BE2C (cell line): ENCODE data around the gene ADGRG7.

Experiments used
- DNase-seq: peaks from one replicate; pipeline ENCODE4 v3.0.0-alpha.2; 2020
- H3K27me3 ChIP-seq: fragments of 250-450 bp; sonication (Bioruptor Pico); 2 replicates; pipeline ENCODE4 v1.5.1; 2020; ENCODE audit warnings: mild to moderate bottlenecking
- H3K36me3 ChIP-seq: fragments of 250-450 bp; sonication (Bioruptor Pico); 2 replicates; pipeline ENCODE4 v1.5.1; 2020; ENCODE audit warnings: mild to moderate bottlenecking
- H3K4me1 ChIP-seq: fragments of 250-450 bp; sonication (Bioruptor Pico); 2 replicates; pipeline ENCODE4 v1.5.1; 2020
- H3K4me3 ChIP-seq: 2 replicates; pipeline ENCODE4 v1.5.1; 2011; ENCODE audit warnings: low read depth, low read length
- H3K9me3 ChIP-seq: fragments of 250-450 bp; sonication (Bioruptor Pico); 2 replicates; pipeline ENCODE4 v1.5.1; 2020
- CTCF ChIP-seq: IDR thresholded peaks from 2 replicates; pipeline ENCODE4 v1.5.1; 2012; ENCODE audit warnings: mild to moderate bottlenecking, low read depth, low read length

Gene ADGRG7

GRCh38 chr3:100563652-100564211, 45.7 kb upstream of the ADGRG7 start:
- Histone ChIP-seq H3K27me3 (no peaks in the 10 kb centered on the region), H3K36me3 (no peaks in the 10 kb centered on the region), H3K9me3 (no peaks in the 10 kb centered on the region), H3K4me3 (no peak overlapping the region), H3K4me1 (no peaks in the 10 kb centered on the region)
- TF ChIP-seq CTCF, result no peak
- no peak for DNase-seq

- H3K4me1 ChIP-seq, result no peaks in the 10 kb centered on the region
- no peak overlapping the region for H3K4me3 ChIP-seq
- H3K9me3 ChIP-seq, result no peaks in the 10 kb centered on the region
- no peaks in the 10 kb centered on the region for H3K36me3 ChIP-seq
- no peak for TF ChIP-seq CTCF
- DNase-seq, result no peak
- H3K27me3 ChIP-seq, result no peaks in the 10 kb centered on the region
These were observed 38.6 kb upstream of the ADGRG7 start for GRCh38 chr3:100570811-100571210.

DNA sequence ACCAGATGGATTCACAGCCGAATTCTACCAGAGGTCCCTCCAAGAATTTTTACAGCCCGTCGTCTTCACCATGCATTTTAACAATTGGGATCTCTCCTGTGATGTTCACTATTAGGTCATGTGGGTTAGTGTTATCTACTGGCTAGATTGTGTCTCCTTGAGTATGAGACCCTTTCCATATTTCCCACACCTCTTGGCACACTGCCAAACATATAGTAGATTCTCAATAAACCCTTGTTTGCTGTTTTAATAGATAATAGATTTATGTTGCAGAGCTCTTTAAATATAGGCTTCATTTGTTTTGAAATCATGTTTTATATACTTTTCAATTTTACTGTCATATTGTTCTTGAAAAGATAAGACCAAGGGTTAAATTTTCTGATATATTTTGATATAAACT, 34.9 kb upstream of the ADGRG7 start:
- Histone ChIP-seq H3K4me3 (no peak overlapping the region), H3K27me3 (no peaks in the 10 kb centered on the region), H3K4me1 (no peaks in the 10 kb centered on the region), H3K9me3 (no peaks in the 10 kb centered on the region), H3K36me3 (no peaks in the 10 kb centered on the region)
- no peak for DNase-seq
- no peak for TF ChIP-seq CTCF

DNA sequence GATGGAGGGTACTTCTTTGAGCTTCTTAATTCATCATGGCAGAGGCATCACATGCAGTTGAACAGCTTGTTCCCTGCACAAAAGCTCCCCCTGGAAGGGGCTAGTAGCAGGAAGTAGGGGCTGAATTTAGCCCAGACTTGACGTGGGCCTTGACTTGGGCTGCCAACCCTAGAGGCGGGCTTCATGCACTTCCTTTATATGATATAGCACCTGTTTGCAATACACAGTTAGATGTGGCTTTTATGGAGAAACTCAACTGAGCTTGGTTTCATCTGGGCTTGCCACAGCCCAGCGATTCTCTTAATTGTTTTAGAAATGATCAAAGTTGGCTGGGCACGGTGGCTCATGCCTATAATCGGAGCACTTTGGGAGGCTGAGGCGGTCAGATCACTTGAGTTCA, 33.7 kb upstream of the ADGRG7 start:
- no peaks in the 10 kb centered on the region for H3K36me3 ChIP-seq
- no peak for TF ChIP-seq CTCF
- DNase-seq, result no peak
- H3K27me3 ChIP-seq, result no peaks in the 10 kb centered on the region
- no peak overlapping the region for H3K4me3 ChIP-seq
- H3K4me1 ChIP-seq, result no peaks in the 10 kb centered on the region
- no peaks in the 10 kb centered on the region for H3K9me3 ChIP-seq

- no peaks in the 10 kb centered on the region for H3K4me1 ChIP-seq
- no peaks in the 10 kb centered on the region for H3K9me3 ChIP-seq
- no peaks in the 10 kb centered on the region for H3K36me3 ChIP-seq
- no peak for TF ChIP-seq CTCF
- H3K4me3 ChIP-seq, result no peak overlapping the region
- no peak for DNase-seq
- no peaks in the 10 kb centered on the region for H3K27me3 ChIP-seq
These were observed 31.9 kb upstream of the ADGRG7 start for GRCh38 chr3:100577382-100578008.

DNA sequence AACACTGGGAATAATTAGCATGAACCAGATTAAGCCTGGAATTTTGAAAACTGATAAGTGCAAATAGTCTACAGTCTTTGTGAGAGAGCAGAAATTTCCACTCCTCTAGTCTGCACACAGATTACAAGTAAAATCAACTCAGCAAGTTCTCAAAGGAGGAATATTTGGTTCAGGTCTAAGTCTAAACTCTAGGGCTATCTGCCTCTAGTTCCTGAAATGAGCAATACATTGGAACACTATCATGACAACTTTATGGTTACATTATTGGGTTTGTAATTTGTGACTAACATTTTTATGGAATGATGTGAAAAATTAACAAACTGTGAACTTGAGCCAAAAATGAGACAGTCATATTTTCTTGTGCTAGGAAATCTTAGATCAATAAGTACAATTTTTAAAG, 30.8 kb upstream of the ADGRG7 start:
- no peak overlapping the region for H3K4me3 ChIP-seq
- DNase-seq, result no peak
- no peaks in the 10 kb centered on the region for H3K36me3 ChIP-seq
- H3K27me3 ChIP-seq, result no peaks in the 10 kb centered on the region
- no peaks in the 10 kb centered on the region for H3K4me1 ChIP-seq
- no peaks in the 10 kb centered on the region for H3K9me3 ChIP-seq
- TF ChIP-seq CTCF, result no peak
